ENCODE measurements around the gene IFNGR1.

DNA sequence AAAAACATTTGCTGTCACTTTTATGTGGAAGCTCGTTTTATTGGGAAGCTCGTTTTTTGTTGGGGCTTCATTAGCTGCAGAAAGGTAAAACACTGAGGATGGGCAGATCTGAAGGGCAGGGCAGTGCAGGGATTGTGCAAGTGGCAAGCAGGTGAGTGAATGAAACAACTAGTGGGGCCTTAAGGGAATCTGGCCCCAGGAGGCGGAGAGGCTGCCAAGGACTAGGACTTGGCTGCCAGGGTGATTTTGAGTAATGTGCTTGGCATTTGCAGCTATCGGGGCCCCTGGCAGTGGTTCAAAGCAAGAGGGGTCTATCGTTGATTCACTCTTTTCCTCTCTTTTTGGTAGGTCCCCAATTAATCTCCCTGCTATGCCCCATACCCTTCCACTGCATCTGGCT is 57.2 kb downstream of the IFNGR1 start:
- TF ChIP-seq FOXM1 (IDR thresholded peaks at IDR 0.05; ENCODE audit: borderline replicate concordance) (no peak), FOXA1 (IDR thresholded peaks at IDR 0.05) (no peak), CTBP1 (IDR thresholded peaks at IDR 0.05; ENCODE audit: borderline replicate concordance) (no peak), SP1 (IDR thresholded peaks at IDR 0.05) (no peak), TARDBP (IDR thresholded peaks at IDR 0.05) (no peak)
